ENCODE data around the gene PIP5K1B. TPM values are rescaled to one million over a fixed set of nuclear protein-coding genes. Genes with fewer than 3 reads are reported as not detected.

Gene PIP5K1B
- total RNA-seq = 10 to 100 TPM; 10.3 to 23.5 (median 17.5) TPM
- 10 to 100 TPM; 28.0 to 72.6 (median 59.5) TPM for polyA plus RNA-seq

- peak within 1 kb of the TSS; percentile 51 to 88 (median 74) for H3K4me3 ChIP-seq
- H3K4me1 ChIP-seq = peaks cover 0 to 29% (median 12%) of the 10 kb centered on the region in 4 donors
- TF ChIP-seq POLR2A (IDR thresholded peaks at IDR 0.05) = peak in 1 of 2 donors; percentile 67
- peak in 3 of 4 donors; percentile 21 to 67 (median 45) for TF ChIP-seq POLR2AphosphoS5 (IDR thresholded peaks at IDR 0.05)
- no peak for TF ChIP-seq CTCF (IDR thresholded peaks at IDR 0.05)
- no peak for TF ChIP-seq EP300 (IDR thresholded peaks at IDR 0.05)
- H3K9me3 ChIP-seq = no peaks in the 10 kb centered on the region
- no peaks in the 10 kb centered on the region for H3K36me3 ChIP-seq
- intact Hi-C loops (cut with DNase I) = loop anchor here (2.0 to 5.0 kb wide), 5 partner anchors 76 to 294 kb away; a partner anchor contains a TSS
- peak within 1 kb of the TSS; percentile 46 to 88 (median 85) for H3K27ac ChIP-seq
- H3K27me3 ChIP-seq = peaks cover 0 to 9% (median 0%) of the 10 kb centered on the region in 3 donors
- WGBS, 2 donors = 0% methylated on average over 84 of the region's 84 CpGs
- peak; percentile 83 for DNase-seq
Observed at GRCh38 chr9:68704814-68705530, at the start of gene PIP5K1B. Gene PIP5K1B, plus strand, starts transcription at chr9:68705240. Its CDS starts 117,375 bp downstream, at chr9:68822615.

- no peak overlapping the region for H3K27ac ChIP-seq
- H3K36me3 ChIP-seq = no peaks in the 10 kb centered on the region
- no peaks in the 10 kb centered on the region for H3K9me3 ChIP-seq
- no peaks in the 10 kb centered on the region for H3K4me1 ChIP-seq
- H3K27me3 ChIP-seq = no peaks in the 10 kb centered on the region
- TF ChIP-seq CTCF (IDR thresholded peaks at IDR 0.05) (no peak), EP300 (IDR thresholded peaks at IDR 0.05) (no peak), POLR2A (IDR thresholded peaks at IDR 0.05) (no peak), POLR2AphosphoS5 (IDR thresholded peaks at IDR 0.05) (no peak)
- no peak overlapping the region for H3K4me3 ChIP-seq
- intact Hi-C loops (cut with DNase I) = no loop called here
- DNase-seq = no peak
Observed at GRCh38 chr9:68664036-68664435, 41.0 kb upstream of the PIP5K1B start.

- no peaks in the 10 kb centered on the region for H3K9me3 ChIP-seq
- no peak overlapping the region for H3K4me3 ChIP-seq
- TF ChIP-seq POLR2AphosphoS5 (IDR thresholded peaks at IDR 0.05) (no peak), EP300 (IDR thresholded peaks at IDR 0.05) (no peak), CTCF (IDR thresholded peaks at IDR 0.05) (no peak), POLR2A (IDR thresholded peaks at IDR 0.05) (no peak)
- no peak for DNase-seq
- 84 to 93% methylated on average over 1 of the region's 1 CpG for WGBS, 2 donors
- no peaks in the 10 kb centered on the region for H3K36me3 ChIP-seq
- H3K27me3 ChIP-seq = no peaks in the 10 kb centered on the region
- H3K4me1 ChIP-seq = no peaks in the 10 kb centered on the region
- no peak overlapping the region for H3K27ac ChIP-seq
- intact Hi-C loops (cut with DNase I) = no loop called here
Observed at GRCh38 chr9:68668127-68668526, 36.9 kb upstream of the PIP5K1B start.

- Histone ChIP-seq H3K27ac (no peak overlapping the region), H3K27me3 (no peaks in the 10 kb centered on the region), H3K4me3 (no peak overlapping the region), H3K36me3 (no peaks in the 10 kb centered on the region), H3K9me3 (no peaks in the 10 kb centered on the region), H3K4me1 (no peaks in the 10 kb centered on the region)
- no peak for TF ChIP-seq EP300 (IDR thresholded peaks at IDR 0.05)
- no peak for TF ChIP-seq POLR2AphosphoS5 (IDR thresholded peaks at IDR 0.05)
- TF ChIP-seq POLR2A (IDR thresholded peaks at IDR 0.05) = no peak
- no peak for DNase-seq
- intact Hi-C loops (cut with DNase I) = no loop called here
- WGBS, 2 donors = 69 to 75% methylated on average over 9 of the region's 9 CpGs
Observed at GRCh38 chr9:68669218-68669617, 35.8 kb upstream of the PIP5K1B start.

GRCh38 chr9:68672215-68672614 lies 32.8 kb upstream of the PIP5K1B start:
- H3K4me1 ChIP-seq = no peaks in the 10 kb centered on the region
- DNase-seq = no peak
- intact Hi-C loops (cut with DNase I) = no loop called here
- H3K4me3 ChIP-seq = no peak overlapping the region
- H3K36me3 ChIP-seq = no peaks in the 10 kb centered on the region
- 95 to 99% methylated on average over 1 of the region's 1 CpG for WGBS, 2 donors
- no peak overlapping the region for H3K27ac ChIP-seq
- TF ChIP-seq EP300 (IDR thresholded peaks at IDR 0.05) (no peak), POLR2A (IDR thresholded peaks at IDR 0.05) (no peak), CTCF (IDR thresholded peaks at IDR 0.05) (no peak), POLR2AphosphoS5 (IDR thresholded peaks at IDR 0.05) (no peak)
- no peaks in the 10 kb centered on the region for H3K27me3 ChIP-seq
- H3K9me3 ChIP-seq = no peaks in the 10 kb centered on the region

All from sigmoid colon (tissue), 7 donors.